Measurements from ENCODE around the gene DPEP1.
A peak's percentile ranks its signal among the peaks of the same experiment; 100 is the strongest.

The DPEP1 gene

GRCh38 chr16:89572485-89573205 is 40.8 kb upstream of the DPEP1 start:
- Histone ChIP-seq H3K27ac (ENCODE audit: low read depth, low read length) (peak overlapping the region; percentile 40), H3K79me2 (ENCODE audit: control insufficient read depth, low read length) (no peaks in the 10 kb centered on the region), H4K20me1 (ENCODE audit: control insufficient read depth, insufficient read depth, low read depth, low read length) (no peaks in the 10 kb centered on the region), H3K9me2 (replicated peaks; ENCODE audit: control insufficient read depth, low read length) (no peaks in the 10 kb centered on the region), H3K4me1 (ENCODE audit: control insufficient read depth, low read length) (peaks cover 37% of the 10 kb centered on the region), H3K36me3 (ENCODE audit: control insufficient read depth, low read length) (no peaks in the 10 kb centered on the region; the same call in 1 of the 2 replicates), H3K4me2 (ENCODE audit: low read length) (peak overlapping the region; percentile 65), H3K27me3 (ENCODE audit: control insufficient read depth, low read length) (peaks cover 5% of the 10 kb centered on the region), H3K4me3 (ENCODE audit: low read length) (peak overlapping the region; percentile 41), H3K9me3 (ENCODE audit: control insufficient read depth, insufficient read depth, low read length) (no peaks in the 10 kb centered on the region), H3F3A (ENCODE audit: control insufficient read depth, insufficient read depth) (no peaks in the 10 kb centered on the region)
- TF ChIP-seq EZH2phosphoT487 (IDR thresholded peaks at IDR 0.05; ENCODE audit: borderline replicate concordance, low read length) (no peak), CTCF (IDR thresholded peaks at IDR 0.05; ENCODE audit: low read depth, low read length, poor library complexity, severe bottlenecking) (no peak)

DNA sequence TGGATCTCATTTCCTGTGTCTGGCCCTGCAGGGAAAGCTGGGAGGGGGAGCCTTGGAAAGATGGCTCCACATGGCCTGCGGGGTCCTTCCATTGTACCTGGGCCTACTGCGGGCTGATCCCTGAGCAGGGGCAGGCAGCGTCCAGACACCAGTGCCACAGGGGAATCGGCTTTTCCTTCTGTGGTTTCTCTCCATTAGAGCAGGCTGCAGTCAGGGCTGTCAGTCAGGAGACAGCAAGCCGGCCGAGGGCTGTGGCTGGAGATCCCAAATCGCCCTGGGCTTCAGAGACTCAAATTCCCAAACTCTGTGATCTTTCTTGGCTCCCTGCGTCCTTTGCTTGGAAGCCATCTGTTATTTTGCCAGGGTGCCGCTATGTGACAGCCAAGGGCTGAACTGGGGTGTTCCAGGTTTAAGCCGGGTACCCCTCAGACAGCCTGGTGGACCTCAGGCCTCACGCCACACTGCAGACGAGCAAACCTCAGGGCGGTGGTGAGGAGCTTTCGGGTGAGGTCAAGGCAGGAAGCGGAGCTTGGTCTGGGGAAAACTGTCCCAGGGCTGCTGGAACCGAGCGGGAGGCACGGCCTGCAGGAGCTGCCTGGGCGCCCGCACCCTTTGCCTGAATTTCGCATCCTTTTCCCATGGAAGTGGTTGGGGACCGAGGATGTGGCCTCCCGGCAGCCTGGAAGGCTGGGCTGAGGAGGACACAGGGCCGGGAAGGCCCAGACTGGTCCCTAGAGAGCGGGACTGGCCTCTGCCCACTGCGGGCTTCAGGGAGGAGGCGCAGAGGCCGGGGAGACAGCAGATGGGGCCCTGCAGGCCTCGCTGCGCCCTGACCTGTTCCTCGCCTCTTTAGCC is 39.4 kb upstream of the DPEP1 start:
- Histone ChIP-seq H3K36me3 (ENCODE audit: control insufficient read depth, low read length) (no peaks in the 10 kb centered on the region), H3K9me3 (ENCODE audit: control insufficient read depth, insufficient read depth, low read length) (no peaks in the 10 kb centered on the region), H4K20me1 (ENCODE audit: control insufficient read depth, insufficient read depth, low read depth, low read length) (no peaks in the 10 kb centered on the region), H3K9me2 (replicated peaks; ENCODE audit: control insufficient read depth, low read length) (no peaks in the 10 kb centered on the region), H3K4me2 (ENCODE audit: low read length) (peak overlapping the region; percentile 86), H3K79me2 (ENCODE audit: control insufficient read depth, low read length) (no peaks in the 10 kb centered on the region), H3K4me1 (ENCODE audit: control insufficient read depth, low read length) (peaks cover 37% of the 10 kb centered on the region), H3K27ac (ENCODE audit: low read depth, low read length) (no peak overlapping the region), H3K27me3 (ENCODE audit: control insufficient read depth, low read length) (peaks cover 5% of the 10 kb centered on the region), H3K4me3 (ENCODE audit: low read length) (peak overlapping the region; percentile 73), H3F3A (ENCODE audit: control insufficient read depth, insufficient read depth) (no peaks in the 10 kb centered on the region)
- TF ChIP-seq EZH2phosphoT487 (IDR thresholded peaks at IDR 0.05; ENCODE audit: borderline replicate concordance, low read length) (no peak), CTCF (IDR thresholded peaks at IDR 0.05; ENCODE audit: low read depth, low read length, poor library complexity, severe bottlenecking) (no peak)

GRCh38 chr16:89574681-89575246 is 38.7 kb upstream of the DPEP1 start:
- H3K4me2 ChIP-seq (ENCODE audit: low read length): peak overlapping the region; percentile 86
- no peaks in the 10 kb centered on the region for H3K9me3 ChIP-seq (ENCODE audit: control insufficient read depth, insufficient read depth, low read length)
- H3K79me2 ChIP-seq (ENCODE audit: control insufficient read depth, low read length): no peaks in the 10 kb centered on the region
- no peak overlapping the region for H3K27ac ChIP-seq (ENCODE audit: low read depth, low read length)
- H3F3A ChIP-seq (ENCODE audit: control insufficient read depth, insufficient read depth): no peaks in the 10 kb centered on the region
- TF ChIP-seq CTCF (IDR thresholded peaks at IDR 0.05; ENCODE audit: low read depth, low read length, poor library complexity, severe bottlenecking): peak; percentile 64
- no peak; the same call in 1 of the 2 replicates for TF ChIP-seq EZH2phosphoT487 (IDR thresholded peaks at IDR 0.05; ENCODE audit: borderline replicate concordance, low read length)
- H4K20me1 ChIP-seq (ENCODE audit: control insufficient read depth, insufficient read depth, low read depth, low read length): no peaks in the 10 kb centered on the region
- peaks cover 37% of the 10 kb centered on the region for H3K4me1 ChIP-seq (ENCODE audit: control insufficient read depth, low read length)
- no peaks in the 10 kb centered on the region for H3K36me3 ChIP-seq (ENCODE audit: control insufficient read depth, low read length)
- H3K9me2 ChIP-seq (replicated peaks; ENCODE audit: control insufficient read depth, low read length): no peaks in the 10 kb centered on the region
- peak overlapping the region; percentile 73 for H3K4me3 ChIP-seq (ENCODE audit: low read length)
- H3K27me3 ChIP-seq (ENCODE audit: control insufficient read depth, low read length): peaks cover 5% of the 10 kb centered on the region

All from DOHH2 (cell line).